Hindlimb muscle (tissue), 1 donor: ENCODE results near the gene GPR132. TPM values are rescaled to one million over a fixed set of nuclear protein-coding genes. Genes with fewer than 3 reads are reported as not detected.
A peak's percentile ranks its signal among the peaks of the same experiment; 100 is the strongest.
"Not testable (repeated sequence)": the region's sequence is repeated elsewhere in the genome, so short reads cannot be mapped to it uniquely, and the experiment has no call there.

ENCODE experiments used
- DNase-seq: peaks from one replicate; pipeline ENCODE4 v3.0.0-alpha.2; 2013
- polyA plus RNA-seq: library from polyadenylated mRNA; unstranded; fragments of 120-200 nt; gene quantifications from one replicate; pipeline ENCODE4 v1.2.1, GENCODE V29; 2013; ENCODE audit not compliant: insufficient read length

Gene GPR132
- polyA plus RNA-seq, 1 donor: 0.84 TPM

GRCh38 chr14:105074601-105075053 is 9.4 kb upstream of the GPR132 start:
- no peak for DNase-seq

DNA sequence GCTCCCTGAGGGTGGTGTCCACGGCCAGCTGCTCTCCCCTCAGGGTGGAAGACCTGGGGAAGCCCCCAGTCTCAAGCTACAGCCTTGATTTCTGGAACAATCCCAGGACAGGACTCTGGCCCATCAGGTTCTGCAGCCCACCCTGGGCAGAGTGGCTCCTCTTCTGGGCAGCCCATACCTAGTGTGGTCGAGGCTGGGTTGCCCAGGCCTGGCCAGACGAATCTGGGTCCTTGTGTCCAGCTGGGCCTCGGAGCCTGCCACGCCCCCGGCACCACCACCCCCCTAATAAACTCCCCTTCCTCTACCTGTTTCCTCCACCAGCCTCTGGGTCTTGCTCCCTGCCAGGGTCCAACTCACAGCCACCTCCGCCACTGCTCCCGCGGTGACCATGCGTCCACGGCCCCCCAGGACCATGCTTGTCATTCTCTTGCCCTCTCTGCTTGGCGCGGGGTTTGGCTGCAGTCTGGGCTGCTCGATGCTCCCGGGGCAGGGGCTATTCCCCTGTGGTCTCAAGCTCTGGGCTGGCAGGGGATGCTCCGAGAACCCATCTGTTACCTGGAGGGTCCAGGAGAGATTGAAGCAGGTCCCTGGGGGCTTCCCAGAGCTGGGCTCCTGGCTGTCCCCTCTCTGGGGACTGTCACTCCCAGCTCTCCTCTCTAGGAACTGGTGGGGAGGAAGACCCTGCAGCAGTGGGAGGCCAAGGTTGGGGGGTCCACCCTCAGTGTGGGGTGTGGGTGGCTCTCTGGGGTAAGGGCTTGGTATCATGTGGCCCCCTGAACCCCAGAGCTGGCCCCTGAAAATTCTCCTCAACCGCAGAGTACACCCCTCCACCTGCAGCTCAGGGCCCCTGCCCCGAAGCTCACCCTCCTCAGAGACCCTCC is 8.7 kb upstream of the GPR132 start:
- DNase-seq: no peak

- no peak for DNase-seq
Observed at GRCh38 chr14:105072892-105073719, 7.9 kb upstream of the GPR132 start.

GRCh38 chr14:105072381-105072861 is 7.2 kb upstream of the GPR132 start:
- DNase-seq: no peak

GRCh38 chr14:105071942-105072341 is 6.7 kb upstream of the GPR132 start:
- no peak for DNase-seq

GRCh38 chr14:105071326-105071725 is 6.1 kb upstream of the GPR132 start:
- no peak for DNase-seq

- no peak for DNase-seq
Observed at GRCh38 chr14:105070760-105071137, 5.5 kb upstream of the GPR132 start.

GRCh38 chr14:105069871-105070759 is 4.9 kb upstream of the GPR132 start:
- no peak for DNase-seq

- DNase-seq: no peak
Observed at GRCh38 chr14:105069522-105069870, 4.3 kb upstream of the GPR132 start.

GRCh38 chr14:105068818-105069217 is 3.6 kb upstream of the GPR132 start:
- DNase-seq: no peak

DNA sequence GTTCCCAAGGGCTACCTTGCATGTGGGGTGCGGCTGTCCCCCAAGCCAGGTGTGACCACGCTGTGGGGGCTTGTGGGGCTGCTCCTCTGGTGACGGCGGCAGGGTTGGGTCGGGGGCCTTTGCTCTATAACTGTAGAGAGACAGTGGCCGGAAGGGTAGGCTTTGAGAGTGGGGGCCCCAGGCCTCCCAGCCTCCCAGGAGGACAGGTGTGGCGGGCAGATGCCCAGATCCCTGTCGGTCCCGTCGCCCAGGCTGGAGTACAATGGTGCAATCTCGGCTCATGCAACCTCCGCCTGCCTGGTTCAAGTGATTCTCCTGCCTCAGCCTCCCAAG is 2.7 kb upstream of the GPR132 start:
- DNase-seq: no peak

DNA sequence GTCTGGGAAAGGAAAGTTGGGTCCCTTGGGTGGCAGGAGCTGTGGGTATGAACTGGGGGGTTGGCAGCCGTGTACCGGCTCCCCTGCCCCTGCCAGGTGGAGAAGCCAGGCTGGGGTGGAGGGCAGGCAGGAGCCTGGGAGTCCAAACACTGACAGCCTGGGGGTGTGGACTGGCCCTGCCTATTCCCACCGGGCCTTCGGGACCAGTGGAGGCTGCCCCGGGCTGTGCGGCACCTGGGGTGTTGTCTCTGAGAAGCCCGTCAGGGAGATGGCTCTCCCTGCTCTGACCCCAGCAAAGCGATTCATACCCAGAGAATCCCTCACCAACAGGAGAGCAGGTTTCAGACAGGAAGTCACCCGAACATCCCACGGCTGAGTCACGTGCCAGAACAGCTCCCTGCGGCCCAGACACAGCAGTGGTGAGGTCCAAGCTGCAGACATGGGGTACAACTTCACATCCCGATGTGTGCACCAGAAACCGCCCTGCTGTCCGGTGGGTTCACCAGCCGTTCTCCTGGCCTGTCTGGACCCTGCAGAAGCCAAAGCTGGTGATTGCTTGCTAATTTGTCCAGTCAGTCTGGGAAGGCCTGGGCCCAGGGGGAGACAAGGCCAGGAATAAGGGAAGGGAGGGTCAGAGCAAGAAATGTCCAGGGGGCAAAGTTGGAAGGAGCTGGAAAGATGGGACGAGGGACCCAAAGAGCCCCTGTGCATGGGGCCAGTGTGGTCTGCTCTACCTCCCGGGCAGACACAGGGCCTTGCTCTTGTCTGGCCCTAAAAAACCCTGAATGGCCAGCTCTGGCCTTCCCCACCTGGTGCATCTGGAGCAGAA is 2.1 kb upstream of the GPR132 start:
- no peak for DNase-seq

DNA sequence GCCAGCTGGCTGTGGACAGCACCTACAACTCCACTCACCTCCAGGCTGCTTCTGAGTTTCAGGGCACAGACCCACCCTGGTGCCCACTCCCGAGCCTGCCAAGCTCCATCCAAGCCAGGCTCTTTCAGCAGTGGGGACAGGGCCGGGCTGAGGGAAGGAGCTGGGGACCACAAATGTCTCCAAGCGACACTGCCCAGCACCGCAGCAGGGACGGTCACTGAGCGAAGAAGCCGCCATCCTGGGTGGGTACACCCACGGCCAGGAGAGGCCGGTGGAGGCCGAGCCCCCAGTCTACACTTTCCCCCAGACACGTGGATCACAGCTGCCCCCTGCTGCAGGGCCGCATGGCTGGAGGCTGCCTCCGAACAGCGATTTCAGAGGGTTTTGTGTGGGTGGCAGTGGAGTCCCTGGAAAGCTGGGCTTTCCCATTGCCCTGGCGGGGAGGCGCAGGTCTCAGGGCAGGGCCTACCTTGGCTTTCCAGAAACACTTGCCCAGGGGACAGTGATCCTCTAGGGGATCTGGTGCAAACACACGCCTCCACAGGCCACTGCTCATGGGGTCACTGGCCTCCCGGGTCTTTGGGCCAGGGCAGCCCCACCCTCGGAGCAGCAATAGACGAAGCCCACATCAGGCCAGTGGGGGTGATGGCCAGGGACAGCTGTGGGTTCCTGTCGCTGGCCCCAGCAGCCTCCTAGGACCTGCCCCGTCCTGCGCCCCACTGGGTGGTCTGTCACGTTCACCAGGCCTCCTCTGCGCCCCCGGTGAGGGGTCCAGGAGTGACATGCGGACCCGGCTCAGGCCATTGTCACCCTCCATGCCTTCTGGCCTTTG is 1.2 kb upstream of the GPR132 start:
- no peak for DNase-seq

GRCh38 chr14:105064721-105065143 is 498 bp downstream of the GPR132 start:
- no peak for DNase-seq

- DNase-seq: no peak
Observed at GRCh38 chr14:105064001-105064400, 1.2 kb downstream of the GPR132 start.

- not testable (repeated sequence) for DNase-seq
Observed at GRCh38 chr14:105063506-105063905, 1.7 kb downstream of the GPR132 start.

DNA sequence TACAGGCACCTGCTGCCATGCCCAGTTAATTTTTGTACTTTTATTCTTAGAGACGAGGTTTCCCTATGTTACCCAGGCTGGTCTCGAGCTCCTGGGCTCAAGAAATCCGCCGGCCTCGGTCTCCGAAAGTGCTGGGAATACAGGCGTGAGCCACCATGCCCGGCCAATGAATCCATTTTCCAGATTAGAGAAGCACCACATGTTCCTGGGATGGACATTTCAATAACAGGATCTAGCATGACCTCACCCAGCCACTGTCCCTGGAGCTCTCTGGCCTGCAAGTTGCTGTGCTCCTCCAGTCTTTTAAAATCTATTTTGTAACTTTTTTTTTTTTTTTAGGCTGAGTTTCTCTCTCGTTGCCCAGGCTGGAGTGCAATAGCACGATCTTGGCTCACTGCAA is 2.2 kb downstream of the GPR132 start:
- DNase-seq: no peak

DNA sequence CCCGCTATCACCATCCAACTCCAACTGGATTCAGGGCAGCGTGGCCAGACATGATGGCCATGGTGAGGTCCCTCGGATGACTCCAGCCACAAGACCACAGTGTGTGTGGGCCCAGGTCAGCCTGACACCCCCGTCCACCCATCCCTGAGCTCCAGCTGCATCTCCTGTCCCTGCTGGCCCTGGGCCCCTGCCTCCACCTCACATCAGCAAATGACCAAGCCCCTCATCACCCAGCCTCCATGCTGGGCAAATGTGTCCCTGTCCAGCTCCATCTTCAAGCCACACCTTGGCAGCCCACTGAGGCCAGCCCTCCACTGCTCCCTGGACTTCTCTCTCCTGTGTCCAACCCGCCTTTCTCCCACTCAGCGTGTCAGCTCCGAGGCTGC is 3.2 kb downstream of the GPR132 start:
- no peak for DNase-seq

- DNase-seq: no peak
Observed at GRCh38 chr14:105061428-105062047, 3.7 kb downstream of the GPR132 start.

- DNase-seq: peak; percentile 55
Observed at GRCh38 chr14:105060751-105061427, 4.3 kb downstream of the GPR132 start.
